Stimulated activated CD4-positive, alpha-beta T cell treated with anti-CD3 and anti-CD28 coated beads, Interleukin-4, amount 100 ng/mL, for 1 hour (primary cell): ENCODE data around the gene TJP1.
"Not testable (repeated sequence)": the region's sequence is repeated elsewhere in the genome, so short reads cannot be mapped to it uniquely, and the experiment has no call there.

ENCODE experiments used
- DNase-seq: peaks from one replicate; pipeline ENCODE4 v3.0.0-alpha.2; 2020

TJP1 gene

DNA sequence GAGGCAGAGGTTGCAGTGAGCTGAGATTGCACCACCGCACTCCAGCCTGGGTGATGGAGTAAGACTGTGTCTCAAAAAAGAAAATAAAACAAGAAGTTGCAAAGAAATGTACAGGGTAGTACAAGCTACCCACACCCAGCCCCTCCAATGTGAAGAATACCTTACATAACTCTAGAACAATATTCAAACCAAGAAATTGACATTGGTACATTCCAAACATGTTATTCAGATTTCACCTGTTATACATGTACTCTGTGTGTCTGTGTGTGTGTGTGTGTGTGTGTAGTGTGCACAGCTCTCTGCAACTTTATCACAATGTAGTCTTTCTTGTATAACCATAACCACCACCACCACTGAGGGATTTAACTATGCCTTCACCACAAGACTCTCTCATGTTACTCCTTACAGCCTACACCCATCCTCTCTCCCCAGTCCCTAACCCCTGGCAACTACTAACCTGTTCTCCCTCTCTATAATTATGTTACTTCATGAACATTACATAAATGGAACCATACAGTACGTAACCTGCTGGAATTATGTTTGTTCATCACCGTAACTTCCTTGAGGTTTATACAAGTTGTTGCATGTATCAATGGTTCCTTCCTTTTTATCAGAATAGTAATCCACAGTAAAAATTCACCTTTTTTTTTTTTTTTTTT, 16.2 kb upstream of the TJP1 start:
- DNase-seq: no peak

DNA sequence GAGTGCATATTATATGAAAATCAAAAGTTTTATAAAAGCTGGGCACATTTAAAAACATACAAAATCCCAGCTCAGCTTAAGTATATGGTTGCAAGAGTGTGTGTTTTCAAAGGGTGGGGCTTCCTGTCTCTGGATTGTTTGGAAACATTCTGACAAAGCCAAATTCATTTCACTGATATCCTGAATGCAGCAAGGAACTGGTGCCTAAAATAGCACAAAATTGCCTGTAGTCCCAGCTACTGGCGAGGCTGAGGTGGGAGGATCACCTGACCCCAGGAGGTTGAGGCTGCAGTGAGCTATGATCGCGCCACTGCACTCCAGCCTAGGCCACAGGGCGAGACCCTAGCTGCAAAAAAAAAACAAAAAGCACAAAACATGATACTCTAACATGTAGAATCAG, 13.0 kb upstream of the TJP1 start:
- DNase-seq: no peak

DNA sequence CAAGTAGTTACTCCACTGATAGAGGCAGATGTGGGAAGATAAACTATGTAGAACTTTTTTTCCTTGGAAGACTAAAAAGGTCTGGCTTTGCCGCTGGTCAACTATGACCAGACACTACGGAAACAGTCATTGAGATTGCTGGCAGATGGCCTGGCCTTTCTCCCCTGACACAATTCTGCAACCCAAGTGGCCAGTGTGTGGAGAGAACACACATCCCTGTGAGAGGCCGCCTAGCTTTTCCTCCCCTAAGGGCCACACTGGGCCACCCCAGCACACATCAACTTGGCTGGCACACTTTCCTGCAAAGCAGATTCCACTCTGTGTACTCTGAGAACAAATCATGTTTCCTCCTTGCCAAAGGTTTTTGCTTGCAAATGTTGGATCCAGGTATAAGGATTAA, 10.4 kb upstream of the TJP1 start:
- DNase-seq: no peak

DNA sequence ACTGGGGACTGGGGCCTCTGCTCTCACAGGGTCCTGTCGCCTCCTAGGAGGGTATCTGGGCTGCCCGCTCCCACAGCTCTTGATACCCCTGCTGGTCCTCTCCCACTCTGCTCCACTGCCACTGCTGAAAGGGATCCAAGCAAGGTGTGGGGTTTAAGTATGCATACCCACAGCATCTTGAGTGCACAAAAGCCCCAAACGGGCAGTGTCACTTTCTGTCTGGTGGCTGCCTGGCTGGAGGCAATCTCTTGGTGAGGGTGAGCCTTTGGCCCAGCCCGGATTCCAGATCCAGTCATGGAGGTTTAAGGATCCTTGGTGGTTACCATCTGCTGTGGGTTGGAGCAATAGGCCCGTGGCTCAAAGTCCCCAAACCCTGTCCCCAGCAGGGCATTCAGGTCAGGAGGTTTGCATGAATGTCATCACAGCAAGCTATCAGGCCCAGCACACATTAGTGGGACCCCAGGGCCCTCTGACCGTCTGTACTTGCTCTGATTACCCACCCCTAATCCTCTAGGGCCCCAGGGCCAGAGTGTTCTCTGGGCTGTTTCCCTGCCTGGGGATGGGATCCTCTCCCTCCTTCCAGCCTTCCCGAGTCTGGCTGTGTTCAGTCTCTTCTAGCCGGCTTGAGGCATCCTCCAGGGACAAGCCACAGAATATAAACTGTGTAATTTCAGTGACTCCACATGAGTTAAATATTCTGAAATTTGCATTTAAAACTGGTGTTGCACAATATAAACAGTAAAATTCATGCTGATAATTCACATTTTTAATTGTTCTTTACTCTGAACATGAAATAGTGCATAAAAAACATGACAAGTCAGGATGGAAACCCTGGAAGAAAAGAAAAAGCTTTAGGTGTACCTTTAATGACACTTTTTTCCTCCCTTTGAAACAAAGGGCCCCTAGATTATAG, 4.9 kb upstream of the TJP1 start:
- DNase-seq: no peak

DNA sequence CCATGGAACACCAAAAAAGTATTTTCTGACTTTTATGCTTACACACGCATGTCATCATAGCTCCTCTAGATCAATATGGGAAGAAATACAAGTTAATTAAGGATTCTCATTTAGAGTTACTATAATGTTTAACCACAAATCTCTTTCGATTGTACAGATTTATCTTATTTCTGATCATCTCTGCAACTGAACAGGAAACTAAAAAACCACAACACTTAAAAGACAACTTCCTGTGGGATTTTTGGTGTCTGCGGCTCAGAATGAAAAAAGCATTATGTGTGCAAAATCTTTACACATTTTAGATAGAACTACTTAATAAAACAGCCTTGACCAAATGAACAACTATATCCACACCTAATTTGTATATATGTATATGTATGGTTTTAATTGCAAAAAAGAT, 3.0 kb upstream of the TJP1 start:
- no peak for DNase-seq

DNA sequence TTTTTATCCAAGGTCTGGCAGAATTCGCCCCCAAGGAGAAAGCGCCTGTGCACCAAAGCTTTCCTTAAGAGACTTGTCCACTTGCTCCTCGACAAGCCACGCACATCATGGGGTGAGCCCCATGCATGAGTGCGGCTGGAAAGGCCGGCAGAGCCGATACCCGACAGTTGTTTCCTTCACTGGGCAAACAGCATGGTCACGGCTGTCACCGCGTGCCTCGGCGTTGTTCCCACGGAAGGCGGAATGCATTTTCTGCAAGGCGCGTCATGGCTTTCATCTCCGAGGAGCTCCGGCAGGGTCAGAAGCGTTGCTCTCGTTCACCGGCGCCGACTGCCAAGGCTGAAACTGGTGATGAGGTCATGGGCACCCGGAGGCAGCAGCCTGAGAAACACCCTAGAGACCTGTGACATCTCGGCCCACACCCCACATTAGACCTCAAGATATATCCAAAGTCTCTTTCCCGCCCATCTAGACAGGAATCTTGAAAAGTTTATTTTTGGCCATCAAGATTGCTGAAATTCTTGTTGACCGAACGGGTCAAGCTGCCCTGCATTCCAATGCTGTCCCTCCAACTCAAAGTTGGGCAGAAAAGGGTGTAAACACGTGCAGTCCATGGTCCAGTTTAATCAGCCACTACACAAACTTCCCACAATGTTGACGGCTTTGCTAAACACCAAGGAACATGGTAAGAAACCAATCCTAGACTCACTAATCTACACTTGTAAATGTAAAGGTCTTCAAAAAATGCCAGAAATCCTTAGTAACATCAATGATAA, 604 bp upstream of the TJP1 start:
- no peak for DNase-seq

DNA sequence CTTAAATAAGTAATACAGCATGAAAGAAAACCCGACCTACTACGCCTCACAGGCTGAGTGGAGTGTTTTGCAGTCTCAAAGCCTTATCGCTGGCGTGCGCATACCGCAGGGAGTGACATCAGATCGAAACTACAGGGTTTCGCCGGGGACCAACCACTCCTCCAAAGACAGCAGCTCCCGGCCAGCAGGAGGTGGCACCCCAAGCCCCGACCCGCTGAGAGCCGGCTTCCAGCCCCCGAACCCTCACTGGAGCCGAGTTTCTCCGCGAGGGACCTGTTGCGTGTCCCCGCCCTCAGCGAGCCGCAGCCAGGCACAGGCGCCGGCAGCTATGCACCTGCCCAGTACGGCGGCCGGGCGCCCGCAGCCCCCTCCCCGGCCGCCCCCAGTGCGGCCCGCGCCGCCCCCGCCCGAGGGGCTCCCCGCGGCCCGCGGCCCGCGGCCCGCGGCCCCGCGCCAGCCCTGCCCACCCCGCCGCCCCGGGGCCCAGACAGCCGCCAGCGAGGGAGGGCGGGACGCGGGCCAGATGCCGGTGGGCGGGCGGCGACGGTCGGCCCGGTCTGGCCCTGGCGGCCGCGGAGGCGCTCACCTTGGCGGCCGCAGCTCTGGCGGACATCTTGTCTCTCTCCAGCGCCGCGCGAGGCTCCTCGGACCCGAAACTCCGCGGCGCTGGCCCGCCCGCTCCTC, 710 bp downstream of the TJP1 start:
- DNase-seq: no peak

DNA sequence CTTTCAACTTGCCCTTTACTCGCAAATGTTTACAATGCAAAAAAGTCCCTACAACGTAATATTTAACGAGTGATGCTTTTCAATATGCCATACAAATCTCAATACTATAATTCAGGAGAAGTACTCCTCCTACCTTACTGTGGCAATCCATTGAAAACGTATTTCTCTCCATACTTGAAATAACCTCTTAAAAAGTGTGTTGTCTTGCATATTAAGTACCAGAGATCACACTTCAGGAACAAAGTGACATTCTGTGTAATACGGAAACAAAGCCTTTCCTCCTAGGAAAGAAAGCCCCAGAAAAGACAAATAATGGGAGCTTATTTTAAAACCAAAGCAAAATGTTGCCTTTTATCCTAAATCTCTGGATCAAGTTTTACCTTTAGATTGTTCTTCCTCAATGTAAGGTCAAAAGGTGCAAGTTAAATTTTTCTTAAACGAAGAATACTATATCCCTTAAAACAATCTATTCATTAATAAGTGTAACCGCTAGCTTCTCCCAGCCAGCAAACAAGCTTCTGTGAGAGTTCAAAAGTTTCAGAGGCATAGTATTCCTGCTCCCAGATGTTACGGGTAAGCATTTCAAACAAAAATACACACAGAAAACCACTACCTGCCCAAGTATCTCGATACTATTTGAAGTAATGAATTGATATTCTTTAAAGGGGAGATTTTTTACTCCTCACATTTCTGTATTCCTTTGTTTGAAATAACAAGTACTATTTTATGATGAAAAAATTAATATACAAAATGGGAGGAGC, 1.7 kb downstream of the TJP1 start:
- no peak for DNase-seq

DNA sequence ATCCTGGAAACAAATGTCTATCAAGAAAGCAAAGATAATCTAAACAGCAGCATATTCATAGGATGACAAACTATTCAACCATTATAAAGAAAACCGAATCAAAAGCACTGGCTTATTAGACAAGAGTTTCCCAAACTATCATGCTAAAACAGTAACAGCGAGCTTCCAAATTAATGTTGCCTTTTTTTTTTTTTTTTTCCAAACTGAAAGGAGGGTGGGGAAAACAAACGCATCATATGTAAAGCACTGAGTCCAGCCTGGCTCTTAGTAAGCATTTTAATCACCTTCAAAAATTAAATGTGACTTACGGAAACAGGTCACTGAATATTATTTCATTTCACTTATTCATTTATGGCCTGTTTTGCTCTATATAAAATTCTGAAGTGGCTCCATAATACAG, 2.3 kb downstream of the TJP1 start:
- no peak for DNase-seq

DNA sequence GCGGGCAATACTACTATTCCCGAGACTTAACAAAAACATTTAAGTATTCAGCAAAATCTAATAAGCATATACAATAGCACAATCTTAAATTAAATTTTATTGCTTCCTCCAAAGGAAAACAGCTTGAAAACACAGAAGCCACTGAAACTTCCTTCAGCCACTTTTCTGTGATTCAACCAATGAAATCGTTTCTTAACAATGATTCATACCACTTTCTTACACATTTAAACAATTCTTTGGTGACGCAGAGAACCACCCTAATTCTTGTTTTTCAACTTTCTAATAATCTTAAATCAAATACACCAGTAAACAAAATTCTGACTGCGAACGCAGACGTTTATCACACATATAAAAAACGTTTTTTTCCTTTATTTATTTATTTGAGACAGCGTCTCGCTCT, 4.1 kb downstream of the TJP1 start:
- no peak for DNase-seq

DNA sequence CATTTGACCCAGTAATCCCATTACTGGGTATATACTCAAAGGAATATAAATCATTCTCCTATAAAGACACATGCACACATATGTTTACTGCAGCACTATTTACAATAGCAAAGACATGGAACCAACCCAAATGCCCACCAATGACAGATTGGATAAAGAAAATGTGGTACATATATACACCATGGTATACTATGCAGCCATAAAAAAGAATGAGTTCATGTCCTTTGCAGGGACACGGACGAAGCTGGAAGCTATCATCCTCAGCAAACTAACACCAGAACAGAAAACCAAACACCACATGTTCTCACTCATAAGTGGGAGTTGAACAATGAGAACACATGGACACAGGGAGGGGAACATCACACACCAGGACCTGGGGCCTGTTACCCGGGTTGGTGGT, 4.8 kb downstream of the TJP1 start:
- DNase-seq: not testable (repeated sequence)

DNA sequence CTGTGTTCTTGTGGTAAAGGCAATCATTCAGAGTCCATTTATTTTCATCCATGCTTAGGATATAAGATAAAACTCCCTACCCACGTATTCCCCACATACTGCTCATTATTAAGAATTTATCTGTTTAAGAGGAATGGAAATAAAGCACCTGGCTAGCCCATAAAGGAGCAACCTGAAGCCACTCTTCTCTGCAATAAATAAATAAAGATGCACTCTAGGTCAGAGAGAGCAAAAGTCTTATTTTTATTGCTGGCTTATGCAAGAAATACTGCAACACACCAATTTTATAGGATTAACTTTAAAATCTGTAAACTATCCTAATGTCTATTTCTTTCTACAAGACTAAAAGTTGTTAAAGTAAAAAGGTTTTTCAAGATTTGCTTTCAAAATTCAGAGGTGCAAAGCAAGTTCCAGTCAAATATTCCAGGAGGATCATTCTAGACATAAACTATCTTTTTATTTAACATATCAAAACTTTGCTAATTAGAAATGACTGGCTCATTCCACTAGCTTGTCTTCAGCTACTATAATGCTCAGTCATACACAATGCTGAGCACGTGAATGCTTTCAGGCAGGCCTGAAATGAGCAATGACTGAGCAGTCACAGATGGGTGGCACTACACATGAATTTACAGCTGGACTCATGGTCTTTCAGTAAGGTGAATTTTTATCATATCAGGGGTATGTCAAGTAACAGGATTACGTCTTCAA, 7.1 kb downstream of the TJP1 start:
- no peak for DNase-seq

DNA sequence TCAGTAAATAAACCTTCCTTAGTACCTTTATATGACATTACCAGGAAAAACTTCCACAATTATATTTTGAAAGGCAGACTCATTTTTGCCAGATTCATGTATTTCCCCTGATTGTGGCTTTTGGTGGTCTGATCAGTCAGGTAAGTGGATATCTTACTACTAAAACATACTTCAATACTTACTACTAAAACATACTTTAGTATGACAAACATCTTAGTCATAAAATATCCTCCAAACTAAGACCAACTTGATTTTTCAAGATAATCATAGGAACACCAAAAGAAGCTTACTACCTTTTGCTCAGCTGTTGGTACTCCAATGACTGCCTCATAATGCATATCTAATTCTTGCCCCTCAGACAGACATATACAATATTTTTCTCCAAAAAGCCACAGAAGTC, 9.3 kb downstream of the TJP1 start:
- no peak for DNase-seq

DNA sequence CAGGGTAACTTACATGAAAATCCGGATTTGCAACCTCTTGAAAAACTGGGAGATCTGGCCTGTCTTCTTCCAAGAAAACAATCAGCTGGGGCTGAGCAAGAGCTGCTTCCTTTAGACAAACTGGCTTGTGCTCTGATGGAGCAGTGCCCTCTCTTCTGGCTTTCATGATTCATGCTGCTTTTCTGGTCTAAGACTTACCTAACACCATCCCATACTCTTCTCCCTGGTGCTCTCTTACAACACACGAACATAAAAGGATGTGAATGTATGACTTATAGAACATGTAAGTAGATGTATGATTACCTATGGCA, 9.9 kb downstream of the TJP1 start:
- DNase-seq: no peak

DNA sequence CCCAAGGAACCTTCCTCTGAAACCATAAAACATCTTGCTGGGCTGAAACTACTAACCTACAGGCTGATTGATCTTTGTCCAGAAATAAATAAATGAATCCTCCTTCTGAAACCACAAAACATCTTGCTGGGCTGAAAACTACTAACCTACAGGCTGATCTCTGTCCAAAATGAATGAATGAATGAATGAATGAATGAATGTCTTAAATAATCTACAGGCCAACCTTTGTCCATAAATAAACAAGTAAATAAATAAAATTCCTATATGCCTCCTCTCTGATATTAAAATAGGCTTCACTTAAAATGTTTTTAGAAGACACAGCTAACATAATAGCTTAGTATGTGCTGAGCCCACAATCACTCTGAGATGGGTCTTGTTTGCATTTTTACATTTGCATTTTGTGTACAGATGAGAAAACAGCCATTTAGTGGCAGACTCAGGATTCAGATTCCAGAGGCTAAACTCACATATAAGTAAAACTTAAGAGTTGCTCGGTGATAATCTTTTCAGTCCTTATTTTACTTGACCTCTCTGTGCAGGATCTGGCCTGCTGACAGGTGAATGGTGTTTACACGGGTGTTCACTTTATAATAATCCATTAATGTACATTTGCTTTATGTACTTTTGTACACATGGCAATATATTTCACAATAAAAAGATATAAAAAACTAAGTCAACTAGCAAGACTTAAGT, 10.4 kb downstream of the TJP1 start:
- no peak for DNase-seq

DNA sequence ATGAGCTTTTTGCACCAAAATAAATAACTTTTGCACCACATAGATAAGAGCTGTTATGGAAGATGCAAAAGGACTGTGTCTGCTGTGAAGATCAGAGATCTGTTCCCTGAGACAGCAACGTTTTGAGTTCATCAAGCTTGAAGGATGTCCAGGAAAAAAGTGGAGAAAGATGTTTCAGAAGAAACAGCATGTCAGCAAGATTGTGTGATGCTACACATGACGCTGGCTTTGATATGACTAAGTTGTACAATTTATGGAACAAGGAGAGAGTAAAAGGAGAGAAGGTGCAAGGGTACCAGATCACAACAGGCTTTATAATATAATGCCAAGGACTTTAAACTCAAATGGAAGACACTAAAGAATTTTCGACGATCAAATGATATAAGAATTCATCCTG, 16.6 kb downstream of the TJP1 start:
- DNase-seq: no peak

DNA sequence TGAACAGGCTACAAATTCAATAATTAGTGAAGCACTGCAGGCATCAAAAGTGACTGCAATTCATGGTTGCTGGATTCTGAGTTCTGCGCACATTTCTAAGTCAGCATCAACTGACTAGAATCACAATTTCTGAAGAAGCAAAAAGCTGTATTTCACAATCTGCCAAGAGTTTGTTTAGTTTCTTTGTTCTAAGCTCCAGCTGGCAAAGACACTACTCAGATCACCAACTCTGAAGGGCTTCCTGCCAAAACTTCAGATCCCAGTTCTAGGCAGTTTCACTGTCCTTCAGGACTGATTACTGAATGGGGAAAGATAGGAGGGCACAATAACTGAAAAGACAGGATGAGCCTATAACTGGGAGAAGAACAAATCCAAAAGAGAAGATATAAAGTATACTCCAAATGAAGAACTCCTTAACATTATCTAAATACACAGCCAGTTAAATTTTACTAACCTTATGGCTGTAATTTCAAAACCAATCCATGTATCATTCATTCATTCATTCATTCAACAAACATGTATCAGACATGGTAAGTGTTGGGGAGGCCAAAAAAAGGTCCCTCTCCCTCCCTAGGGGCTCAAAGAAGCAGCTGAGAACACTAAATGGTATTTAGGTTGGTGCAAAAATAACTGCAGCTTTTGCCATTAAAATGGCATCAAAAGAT, 17.1 kb downstream of the TJP1 start:
- DNase-seq: no peak

DNA sequence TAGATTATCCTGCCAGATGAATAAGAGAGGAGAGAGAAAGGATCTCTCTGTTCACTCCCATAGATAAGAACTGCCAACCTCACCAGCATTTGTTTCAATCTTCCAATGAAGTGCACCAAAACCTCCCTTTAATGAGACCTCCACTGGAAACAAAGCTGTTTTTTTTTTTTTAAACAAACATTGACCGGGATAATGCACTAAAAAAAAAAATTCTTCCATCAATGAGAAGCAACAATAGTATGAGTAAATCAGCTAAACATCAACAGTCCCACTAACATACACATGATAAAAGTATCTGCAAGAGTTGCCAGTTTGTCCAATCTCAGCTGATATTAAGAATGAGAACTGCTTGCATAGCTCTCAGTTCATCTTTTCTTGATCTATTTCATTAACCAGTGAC, 19.9 kb downstream of the TJP1 start:
- DNase-seq: no peak

DNA sequence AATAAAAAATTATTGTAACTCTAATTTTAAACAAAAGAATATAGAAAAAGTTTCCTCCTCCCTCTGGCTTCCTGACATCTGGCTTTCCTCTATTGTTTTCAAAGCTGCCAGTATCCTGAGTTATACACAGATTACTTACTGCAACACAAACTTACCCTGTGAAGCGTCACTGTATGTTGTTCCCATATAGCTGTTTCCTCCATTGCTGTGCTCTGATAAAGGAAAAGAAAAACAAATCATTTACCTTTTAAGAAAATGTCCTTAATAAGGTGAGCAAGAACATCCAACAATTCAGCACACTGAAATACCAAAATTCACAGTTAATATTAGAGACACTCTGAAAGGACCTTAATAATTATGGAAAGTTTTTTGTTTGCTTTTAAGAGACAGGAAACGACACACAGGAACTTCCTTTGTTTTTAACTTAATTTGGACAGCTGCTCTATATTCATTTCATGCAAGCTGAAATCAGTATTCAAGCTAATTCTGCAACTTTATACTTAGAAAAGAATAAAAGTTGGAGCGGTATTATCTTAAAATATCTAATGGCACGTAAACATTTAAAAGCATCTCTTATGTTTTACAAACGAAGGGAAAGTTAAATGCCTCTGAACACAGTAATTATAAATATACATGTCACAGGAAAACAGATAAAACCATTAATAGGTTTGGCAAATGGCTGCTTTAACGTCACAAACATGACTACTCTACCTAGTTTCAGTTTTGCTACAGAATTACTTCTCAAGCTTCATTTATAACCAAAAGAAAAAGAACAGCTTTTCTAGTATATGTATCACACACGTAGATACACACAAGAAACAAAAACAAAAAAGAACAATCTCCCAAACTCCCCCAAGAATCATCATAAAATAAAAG, 21.5 kb downstream of the TJP1 start:
- no peak for DNase-seq

DNA sequence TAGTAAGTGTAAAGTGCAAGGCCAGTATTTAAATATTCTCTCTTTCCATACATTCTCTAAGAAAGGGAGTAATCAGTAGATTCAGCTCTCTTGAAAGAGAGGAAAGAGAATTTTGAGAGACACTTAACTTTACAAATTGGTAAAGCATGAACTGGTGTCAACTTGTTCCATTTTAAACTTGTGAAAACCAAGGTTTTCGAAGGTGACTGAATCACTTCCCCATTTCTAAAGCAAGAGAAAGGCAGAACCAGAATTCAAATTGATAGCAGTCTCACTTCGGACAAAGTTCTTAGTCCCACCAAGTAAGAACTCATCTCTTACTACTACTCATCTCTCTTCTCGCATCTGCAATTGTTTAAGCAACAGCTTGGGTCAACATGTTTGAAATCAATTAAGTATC, 22.4 kb downstream of the TJP1 start:
- DNase-seq: no peak
